NOMO-1 (cell line): ENCODE measurements around the gene SEC24B.
"Not testable (repeated sequence)": the region's sequence is repeated elsewhere in the genome, so short reads cannot be mapped to it uniquely, and the experiment has no call there.

ENCODE experiments used
- DNase-seq, 2 experiments: peaks; one replicate each; lab custom pipeline; 2025; ENCODE audit not compliant: unreplicated experiment in 2 of 2; lab: John Stamatoyannopoulos, UW

SEC24B gene

DNA sequence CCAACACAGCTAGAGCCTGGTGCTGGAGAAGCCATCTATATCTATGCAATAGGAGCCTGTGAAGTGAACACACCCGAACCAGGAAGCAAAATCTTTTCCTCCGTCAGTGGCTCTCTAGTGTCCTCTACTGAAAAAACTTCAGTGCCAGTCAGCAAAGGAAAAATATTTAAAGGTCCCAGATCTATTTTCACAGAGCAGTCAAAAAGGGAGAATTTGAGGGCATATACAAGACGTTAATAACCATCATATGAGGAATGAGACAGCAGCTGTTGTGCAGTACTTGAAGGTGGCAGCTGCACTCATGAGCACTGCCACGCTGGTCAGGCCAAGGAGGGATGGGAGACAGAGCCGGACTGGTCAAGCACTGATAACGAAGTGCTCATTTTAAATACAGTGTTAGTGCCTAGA is 140.8 kb downstream of the SEC24B start:
- peak in 1 of 2 experiments; percentile 11 for DNase-seq

DNA sequence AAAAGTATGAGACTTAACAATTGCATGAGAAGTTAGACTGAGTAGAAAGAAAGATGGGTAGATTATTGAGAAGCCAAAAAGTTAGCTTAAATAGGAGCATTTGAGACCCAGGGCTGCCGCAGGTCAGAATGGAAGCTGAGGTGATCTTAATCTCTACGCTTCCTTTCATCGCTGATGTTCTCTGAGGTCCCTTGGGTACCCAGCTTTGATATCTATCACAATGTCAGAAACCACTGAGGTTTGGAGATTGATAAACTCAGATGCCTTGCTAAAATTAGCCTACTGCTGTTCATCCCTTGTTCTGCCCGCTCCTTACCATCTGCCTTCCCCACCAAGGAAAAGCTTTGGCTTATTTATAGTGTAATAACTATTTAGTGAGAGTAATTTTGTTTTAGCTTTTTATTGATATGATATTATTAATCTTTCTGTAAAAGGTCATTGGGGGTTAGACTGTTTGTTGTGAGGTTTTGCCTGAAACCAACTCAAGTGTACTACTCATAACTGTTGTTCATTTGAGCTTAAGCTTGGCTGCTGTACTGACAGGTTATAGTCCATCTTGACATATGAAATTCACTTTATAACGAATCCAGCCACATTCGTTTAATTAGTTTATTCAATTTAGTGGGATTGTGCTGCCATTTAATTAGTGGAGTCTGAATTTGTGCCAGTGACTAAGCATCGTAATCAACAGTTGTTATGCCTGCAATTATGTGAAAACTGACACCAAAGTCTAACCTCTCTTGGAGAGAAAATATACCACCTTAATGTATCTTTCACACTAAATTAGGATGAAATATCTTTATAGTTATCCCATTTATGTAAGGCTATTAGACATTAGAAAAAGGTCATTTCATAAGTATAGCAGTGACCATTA is 141.6 kb downstream of the SEC24B start:
- DNase-seq: no peak

DNA sequence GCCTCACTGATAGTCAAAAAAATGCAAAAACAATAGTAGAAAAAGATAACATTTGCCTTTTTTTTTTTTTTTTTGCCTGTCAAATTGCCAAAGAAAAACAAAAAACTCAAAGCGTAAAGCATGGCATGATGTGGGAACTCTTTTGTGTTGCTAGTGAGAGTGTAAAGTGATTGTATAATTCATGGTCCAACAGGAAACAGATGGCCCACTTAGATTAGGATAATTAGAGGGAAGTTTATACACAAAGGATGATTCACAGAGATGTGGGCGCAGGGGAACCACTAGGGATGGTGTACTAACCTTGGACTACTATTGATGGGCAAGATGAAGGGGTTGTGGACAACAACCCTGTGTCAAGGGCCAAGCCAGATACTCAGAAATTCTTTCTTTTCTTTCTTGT is 142.8 kb downstream of the SEC24B start:
- DNase-seq: peak; percentile 44 to 79

DNA sequence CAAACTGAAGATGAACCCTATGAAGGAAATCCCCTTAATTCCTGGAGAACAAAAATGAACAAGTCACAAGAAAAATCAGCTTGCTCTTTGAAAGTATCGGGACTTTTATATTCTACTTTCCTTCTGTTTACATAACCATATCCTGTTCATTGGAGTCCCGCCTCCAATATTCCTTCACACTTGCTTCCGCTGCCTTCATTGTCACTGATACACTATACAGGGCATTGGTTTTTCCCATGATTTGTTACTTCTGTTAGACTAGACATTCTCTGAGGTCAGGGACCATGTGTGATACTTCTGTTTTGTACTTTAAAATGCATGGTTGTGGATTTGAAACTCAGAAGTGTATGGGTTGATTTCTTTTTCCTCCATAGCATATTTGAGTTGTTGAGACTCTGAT is 145.2 kb downstream of the SEC24B start:
- no peak for DNase-seq

DNA sequence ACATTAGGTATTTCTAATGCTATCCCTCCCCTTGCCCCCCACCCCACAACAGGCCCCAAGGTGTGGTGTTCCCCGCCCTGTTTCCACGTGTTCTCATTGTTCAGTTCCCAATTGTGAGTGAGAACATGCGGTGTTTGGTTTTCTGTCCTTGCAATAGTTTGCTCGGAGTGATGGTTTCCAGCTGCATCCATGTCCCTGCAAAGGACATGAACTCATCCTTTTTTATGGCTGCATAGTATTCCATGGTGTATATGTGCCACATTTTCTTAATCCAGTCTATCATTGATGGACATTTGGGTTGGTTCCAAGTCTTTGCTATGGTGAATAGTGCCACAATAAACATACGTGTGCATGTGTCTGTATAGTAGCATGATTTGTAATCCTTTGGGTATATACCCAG is 146.4 kb downstream of the SEC24B start:
- DNase-seq: not testable (repeated sequence)

DNA sequence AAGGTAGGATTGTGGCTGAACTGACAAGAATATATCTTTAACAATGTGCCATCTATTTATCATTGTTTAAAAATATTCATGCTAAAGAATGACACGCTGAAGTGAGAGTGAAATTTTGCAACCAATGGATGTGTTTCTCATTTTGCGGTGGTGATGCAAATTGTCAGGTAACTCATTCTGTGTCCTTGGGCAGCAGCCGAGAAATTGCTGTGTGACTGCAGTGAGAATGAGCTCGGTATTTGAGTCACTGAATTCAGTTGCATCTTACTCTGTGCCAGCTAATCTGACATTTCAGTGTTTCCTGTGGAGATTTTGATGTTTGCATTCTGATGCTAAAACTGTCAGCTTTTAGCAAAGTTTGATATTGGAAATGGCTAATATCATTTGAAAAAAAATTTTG is 154.6 kb downstream of the SEC24B start:
- no peak for DNase-seq

DNA sequence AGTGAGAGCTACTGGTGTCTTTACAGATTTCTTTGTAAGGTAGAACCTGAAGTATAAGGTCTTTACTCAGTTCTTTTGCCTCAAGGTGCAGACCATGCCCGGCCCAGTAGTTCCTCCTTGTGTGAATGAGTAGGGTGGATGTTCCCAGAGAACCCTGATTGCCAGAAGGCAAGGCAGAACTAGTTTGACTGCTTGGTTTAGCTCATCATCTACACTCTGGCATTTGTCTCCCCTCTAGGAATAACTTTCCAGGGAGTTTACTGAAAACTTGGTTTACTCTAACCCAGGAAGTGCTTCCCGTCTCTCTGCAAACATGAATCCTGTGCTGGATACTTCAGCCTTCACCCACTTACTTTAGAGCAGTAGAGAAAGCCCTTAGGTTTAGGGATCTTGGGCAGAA is 155.5 kb downstream of the SEC24B start:
- no peak for DNase-seq

DNA sequence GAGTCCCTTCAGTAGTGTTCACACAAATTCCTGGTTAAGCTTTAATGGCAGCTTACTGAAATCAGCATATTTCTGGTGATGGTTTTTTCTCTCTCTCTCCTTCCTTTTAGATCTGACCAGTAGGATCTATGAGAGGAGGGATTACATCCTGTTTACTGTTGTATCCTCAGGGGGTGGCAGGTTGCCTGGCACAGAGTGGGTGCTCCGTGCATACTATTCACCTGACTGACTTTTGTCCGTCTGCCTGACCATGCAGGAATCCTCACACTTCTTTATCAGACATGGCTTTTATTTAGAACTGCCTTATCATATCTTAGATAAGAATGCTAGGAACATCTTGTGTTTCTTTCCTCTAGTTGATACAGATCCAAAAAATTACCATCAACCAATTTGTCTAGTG is 156.0 kb downstream of the SEC24B start:
- no peak for DNase-seq
